Transverse colon (tissue), 4 donors: ENCODE data around the gene ABLIM2. TPM values are rescaled to one million over a fixed set of nuclear protein-coding genes. Genes with fewer than 3 reads are reported as not detected.

ENCODE experiments used
- DNase-seq: peaks from one replicate; pipeline ENCODE4 v3.0.0-alpha.2; 2019
- H3K27ac ChIP-seq, 4 donors: fragments of 200-600 bp; sonication (generic); 2 replicates each; pipeline ENCODE4 v1.5.1; 2016 to 2018; ENCODE audit warnings: inconsistent platforms in 4 of 4
- H3K27me3 ChIP-seq: fragments of 200-600 bp; sonication (generic); 2 replicates; pipeline ENCODE4 v1.5.1; 2017; ENCODE audit warnings: inconsistent platforms
- H3K36me3 ChIP-seq, 4 donors: fragments of 200-600 bp; sonication (generic); 2 replicates each; pipeline ENCODE4 v1.5.1; 2017 to 2019; ENCODE audit warnings: inconsistent platforms in 4 of 4
- H3K4me1 ChIP-seq, 4 donors: fragments of 200-600 bp; sonication (generic); 2 replicates each; pipeline ENCODE4 v1.5.1; 2017 to 2020; ENCODE audit warnings: inconsistent platforms in 4 of 4
- H3K4me3 ChIP-seq, 4 donors: fragments of 200-600 bp; sonication (generic); 1 replicate in 1 of 4; 2 replicates in 3 of 4; pipeline versions ENCODE4 v1.5.1 to v1.6.1; 2017 to 2019; ENCODE audit warnings: inconsistent platforms in 4 of 4
- H3K9me3 ChIP-seq, 2 donors: fragments of 200-600 bp; sonication (generic); 2 replicates each; pipeline ENCODE4 v1.5.1; 2017 to 2019; ENCODE audit warnings: inconsistent platforms in 2 of 2
- CTCF ChIP-seq, 5 experiments: fragments of 200-600 bp in 3 of 5; fragments of 450-650 bp in 2 of 5; sonication (generic) in 3 of 5; IDR thresholded peaks; 1 replicate in 2 of 5; 2 replicates in 3 of 5; pipeline ENCODE4 v1.5.1; 2016 to 2017; ENCODE audit warnings: antibody characterized with exemption in 5 of 5, inconsistent platforms in 3 of 5, mild to moderate bottlenecking in 2 of 5, moderate library complexity in 1 of 5
- EP300 ChIP-seq: sonication (generic); formaldehyde crosslinking; IDR thresholded peaks from one replicate; pipeline ENCODE4 v1.6.1; 2017; ENCODE audit warnings: antibody characterized with exemption, low read depth
- POLR2A ChIP-seq: fragments of 450-650 bp; IDR thresholded peaks from one replicate; pipeline ENCODE4 v1.6.1; 2016; ENCODE audit warnings: antibody characterized with exemption, mild to moderate bottlenecking, moderate library complexity
- POLR2AphosphoS5 ChIP-seq, 3 donors: sonication (generic); formaldehyde crosslinking; IDR thresholded peaks; one replicate each; pipeline ENCODE4 v1.6.1; 2016; ENCODE audit warnings: antibody characterized with exemption in 3 of 3
- WGBS, 2 donors: methylation state at CpG; one replicate each; pipeline ENCODE4 v1.1.5; 2018; ENCODE audit warnings: low coverage in 1 of 2; 5-methylcytosine and 5-hydroxymethylcytosine counted together
- in situ Hi-C, 4 donors: fragments of 200-750 bp; cut with MboI; loops; one replicate each; pipeline versions ENCODE4 v1.15.0 to v1.15.1; 2017; ENCODE audit warnings: low sequenced_read_pairs in 3 of 4, low pct_ligation_motif_present in 1 of 4, low pct_unique_long_range_greater_than_20kb in 1 of 4
- intact Hi-C: fragments of 100-400 bp; cut with DNase I; formaldehyde crosslinking; loops from one replicate; pipeline ENCODE4 v1.15.1; 2023; ENCODE audit warnings: low total_unique reads
- total RNA-seq, 4 donors: library from RNA; depleted of rRNA; stranded (reverse); fragments of >200 nt; gene quantifications; one replicate each; pipeline ENCODE4 v1.1.0, GENCODE V29; 2016

ABLIM2 gene
- total RNA-seq, 4 donors from 2014 or later, result 3.2 to 58.4 (median 14.2) TPM

DNA sequence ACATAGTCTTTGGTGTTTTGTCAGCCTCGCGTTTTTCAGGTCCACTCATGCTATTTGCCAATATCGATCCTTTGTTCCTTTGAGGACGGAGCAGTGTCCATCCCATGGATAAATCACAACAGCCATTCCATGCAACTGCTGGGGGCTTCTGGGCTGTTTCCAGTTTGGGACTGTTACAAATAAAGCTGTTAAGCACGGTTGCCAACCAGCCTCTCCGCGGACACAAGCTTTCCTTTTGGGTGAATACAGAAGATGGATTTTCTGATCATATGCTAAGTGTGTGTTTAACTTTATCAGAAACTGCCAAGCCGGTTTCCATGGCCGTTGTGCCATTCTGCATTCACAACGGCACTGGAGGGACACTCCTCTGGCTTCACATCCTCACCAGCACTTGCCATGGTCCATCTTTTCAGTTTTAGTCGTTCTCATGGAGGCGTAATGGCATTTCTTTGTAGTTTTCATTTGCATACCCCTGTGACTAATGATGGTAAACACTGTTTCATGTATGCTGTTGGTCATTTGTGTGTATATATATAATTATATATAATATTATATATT is 67.8 kb downstream of the ABLIM2 start:
- 55 to 68% methylated on average over 8 to 12 of the region's 12 CpGs for WGBS, 2 donors
- Histone ChIP-seq H3K27ac (peak overlapping the region; percentile 59 to 70 (median 65)), H3K36me3 (no peaks in the 10 kb centered on the region), H3K9me3 (peaks cover 5 to 13% of the 10 kb centered on the region in 2 donors), H3K4me3 (peak overlapping the region in 1 of 4 donors; percentile 0), H3K27me3 (no peaks in the 10 kb centered on the region), H3K4me1 (peaks cover 3 to 18% (median 8%) of the 10 kb centered on the region in 4 donors)
- in situ Hi-C loops (no loop called here), intact Hi-C loops (no loop called here)
- TF ChIP-seq EP300 (no peak), POLR2A (no peak), CTCF (IDR thresholded peaks at IDR 0.05) (no peak), POLR2AphosphoS5 (IDR thresholded peaks at IDR 0.05) (no peak)
- no peak for DNase-seq

GRCh38 chr4:8090312-8090711 is 68.3 kb downstream of the ABLIM2 start:
- TF ChIP-seq POLR2AphosphoS5 (IDR thresholded peaks at IDR 0.05), result peak in 2 of 3 donors; percentile 15 to 43
- peak in 2 of 5 experiments; percentile 49 to 52 for TF ChIP-seq CTCF (IDR thresholded peaks at IDR 0.05)
- peak; percentile 89 for TF ChIP-seq EP300
- TF ChIP-seq POLR2A, result no peak
- in situ Hi-C loops (no loop called here), intact Hi-C loops (no loop called here)
- Histone ChIP-seq H3K27ac (peak overlapping the region; percentile 59 to 70 (median 65)), H3K36me3 (no peaks in the 10 kb centered on the region), H3K27me3 (no peaks in the 10 kb centered on the region), H3K9me3 (peaks cover 5 to 13% of the 10 kb centered on the region in 2 donors), H3K4me1 (peaks cover 3 to 18% (median 8%) of the 10 kb centered on the region in 4 donors), H3K4me3 (no peak overlapping the region)
- peak; percentile 85 for DNase-seq
- WGBS, 2 donors, result 30 to 40% methylated on average over 3 to 4 of the region's 4 CpGs

DNA sequence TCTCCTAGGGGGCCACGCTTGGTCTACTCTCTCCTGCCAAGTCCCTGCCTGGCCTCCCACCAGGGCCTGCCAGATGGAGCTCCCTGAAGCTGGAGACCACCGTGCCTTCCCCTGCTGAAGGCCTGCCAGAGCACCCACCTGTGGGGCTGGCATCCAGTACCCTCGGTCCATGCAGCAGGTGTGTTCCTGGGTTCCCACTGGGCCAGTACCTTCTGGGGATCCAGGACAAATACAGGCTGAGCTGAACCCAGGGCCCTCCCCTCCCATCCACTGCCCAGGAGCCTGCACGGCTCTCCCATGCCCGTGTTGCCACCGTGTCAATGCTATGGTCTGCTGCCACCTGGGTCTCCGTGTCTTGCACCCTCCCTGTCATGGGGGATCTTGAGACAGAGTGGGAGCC is 68.8 kb downstream of the ABLIM2 start:
- H3K4me1 ChIP-seq, result peaks cover 3 to 18% (median 8%) of the 10 kb centered on the region in 4 donors
- intact Hi-C loops, result loop anchor here (5.0 kb wide), 1 partner anchor 1783 kb away; no protein-coding TSS in a partner anchor
- H3K4me3 ChIP-seq, result no peak overlapping the region
- 68% methylated on average over 7 of the region's 7 CpGs; no CpG with 5 or more reads in 1 of the 2 donors for WGBS, 2 donors
- H3K9me3 ChIP-seq, result peaks cover 5 to 13% of the 10 kb centered on the region in 2 donors
- peak overlapping the region; percentile 59 to 70 (median 65) for H3K27ac ChIP-seq
- TF ChIP-seq CTCF (IDR thresholded peaks at IDR 0.05), result no peak
- no peak for TF ChIP-seq POLR2AphosphoS5 (IDR thresholded peaks at IDR 0.05)
- no peak for TF ChIP-seq EP300
- no peak for TF ChIP-seq POLR2A
- H3K36me3 ChIP-seq, result no peaks in the 10 kb centered on the region
- H3K27me3 ChIP-seq, result no peaks in the 10 kb centered on the region
- DNase-seq, result no peak
- in situ Hi-C loops, result no loop called here

- Histone ChIP-seq H3K27me3 (no peaks in the 10 kb centered on the region), H3K36me3 (no peaks in the 10 kb centered on the region), H3K4me3 (no peak overlapping the region), H3K9me3 (peaks cover 5 to 11% of the 10 kb centered on the region in 2 donors), H3K4me1 (peaks cover 3 to 18% (median 8%) of the 10 kb centered on the region in 4 donors), H3K27ac (no peak overlapping the region)
- DNase-seq, result no peak
- in situ Hi-C loops, result no loop called here
- WGBS, 2 donors, result 81 to 100% methylated on average over 3 to 12 of the region's 12 CpGs
- TF ChIP-seq POLR2A (no peak), CTCF (IDR thresholded peaks at IDR 0.05) (no peak), EP300 (no peak), POLR2AphosphoS5 (IDR thresholded peaks at IDR 0.05) (no peak)
- intact Hi-C loops, result loop anchor here (5.0 kb wide), 1 partner anchor 1782 kb away; no protein-coding TSS in a partner anchor
Observed at GRCh38 chr4:8088966-8089491, 69.6 kb downstream of the ABLIM2 start.
